Ectodermal cell (in vitro differentiated cells): ENCODE data around the gene PIEZO2.

Experiments
- H3K27ac ChIP-seq: 2 replicates; pipeline ENCODE4 v1.7.0; 2013; ENCODE audit warnings: mild to moderate bottlenecking, low read depth, low read length; ENCODE audit not compliant: insufficient read depth, poor library complexity, severe bottlenecking
- H3K27me3 ChIP-seq: 2 replicates; pipeline ENCODE4 v1.7.0; 2013; ENCODE audit warnings: mild to moderate bottlenecking, low read length; ENCODE audit not compliant: insufficient read depth, control insufficient read depth, poor library complexity, severe bottlenecking
- H3K36me3 ChIP-seq: one replicate; pipeline ENCODE4 v1.7.0; 2013; ENCODE audit warnings: low read length; ENCODE audit not compliant: control insufficient read depth, insufficient read depth
- H3K4me1 ChIP-seq: one replicate; pipeline ENCODE4 v1.7.0; 2013; ENCODE audit warnings: low read length; ENCODE audit not compliant: control insufficient read depth, insufficient read depth
- H3K4me3 ChIP-seq: 2 replicates; pipeline ENCODE4 v1.7.0; 2013; ENCODE audit warnings: low read depth, low read length, control low read depth; ENCODE audit not compliant: insufficient read depth
- H3K9me3 ChIP-seq: 2 replicates; pipeline ENCODE4 v1.7.0; 2013; ENCODE audit warnings: mild to moderate bottlenecking, low read length, moderate library complexity; ENCODE audit not compliant: control insufficient read depth
- WGBS, 2 experiments: methylation state at CpG; one replicate each; pipeline ENCODE4 v1.1.7; 2013; ENCODE audit warnings: missing lambda C conversion rate in 2 of 2; 5-methylcytosine and 5-hydroxymethylcytosine counted together

PIEZO2 gene

DNA sequence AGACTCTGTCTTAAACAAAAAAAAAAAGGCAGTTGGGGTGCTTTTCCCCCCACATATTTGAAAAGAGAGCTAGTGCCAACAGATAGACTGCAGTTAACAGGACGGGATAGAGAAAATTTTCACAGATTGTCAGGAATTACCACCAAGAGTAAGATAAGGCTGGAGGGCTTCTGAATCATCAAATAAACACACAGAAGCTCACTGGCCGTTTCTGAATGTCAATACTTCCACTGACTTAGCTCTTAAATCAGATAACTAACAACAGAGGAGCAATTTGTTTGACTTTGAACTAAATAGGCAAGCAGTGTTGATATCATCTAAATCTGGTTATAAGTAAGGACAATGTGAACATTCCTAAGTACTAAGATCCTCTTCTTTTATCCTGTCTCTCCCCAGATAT lies 34.7 kb downstream of the PIEZO2 start:
- Histone ChIP-seq H3K27ac (no peak overlapping the region), H3K4me3 (no peak overlapping the region), H3K27me3 (no peaks in the 10 kb centered on the region), H3K36me3 (no peaks in the 10 kb centered on the region), H3K9me3 (no peaks in the 10 kb centered on the region), H3K4me1 (no peaks in the 10 kb centered on the region)
- 90 to 100% methylated on average over 2 of the region's 2 CpGs for WGBS, 2 experiments

DNA sequence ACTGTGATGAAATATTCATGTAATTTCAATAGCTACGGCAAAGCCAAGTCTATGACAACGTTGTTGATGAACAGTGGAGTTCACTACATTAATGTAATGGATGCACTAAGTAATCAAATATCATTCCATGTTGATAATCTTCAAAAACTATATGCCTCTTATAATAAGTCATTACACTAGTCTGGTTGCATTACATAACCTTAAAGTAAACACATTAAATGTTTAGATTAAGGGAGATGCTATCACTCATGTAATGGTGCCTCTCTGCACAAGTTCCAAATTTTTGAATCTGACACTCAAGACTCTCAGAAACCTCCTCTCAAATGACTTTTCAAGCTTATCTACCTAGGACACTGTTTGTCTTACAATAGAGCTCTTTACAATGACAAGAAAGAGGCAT lies 35.4 kb downstream of the PIEZO2 start:
- Histone ChIP-seq H3K27me3 (no peaks in the 10 kb centered on the region), H3K4me3 (no peak overlapping the region), H3K9me3 (no peaks in the 10 kb centered on the region), H3K36me3 (no peaks in the 10 kb centered on the region), H3K4me1 (no peaks in the 10 kb centered on the region), H3K27ac (no peak overlapping the region)
- 92 to 100% methylated on average over 2 of the region's 2 CpGs for WGBS, 2 experiments

DNA sequence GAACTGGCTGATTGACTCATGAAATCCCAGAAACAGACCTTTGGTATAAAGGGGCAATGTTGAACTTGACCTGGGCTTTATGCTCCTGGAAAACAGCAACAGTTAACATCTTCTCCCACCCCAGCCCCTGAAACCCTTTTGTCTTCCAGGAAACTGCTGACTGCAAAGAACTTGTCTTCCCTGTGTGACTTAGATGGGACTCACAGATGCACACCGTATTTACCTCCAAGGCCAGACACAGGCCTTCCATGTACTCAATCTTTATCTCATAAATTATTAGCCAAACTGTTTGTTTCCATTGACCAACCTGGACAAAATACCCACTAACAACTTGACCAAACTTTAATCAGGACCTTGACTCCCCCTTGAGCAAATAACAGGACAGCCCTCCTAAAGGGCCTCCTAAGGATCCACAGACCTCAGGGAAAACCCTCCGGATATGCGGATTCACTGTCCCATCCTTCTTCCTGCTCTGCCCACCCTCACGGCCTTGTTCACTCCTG lies 36.3 kb downstream of the PIEZO2 start:
- H3K27ac ChIP-seq: no peak overlapping the region
- no peaks in the 10 kb centered on the region for H3K9me3 ChIP-seq
- H3K36me3 ChIP-seq: no peaks in the 10 kb centered on the region
- no peaks in the 10 kb centered on the region for H3K4me1 ChIP-seq
- WGBS, 2 experiments: 90 to 93% methylated on average over 4 of the region's 4 CpGs
- H3K4me3 ChIP-seq: no peak overlapping the region
- no peaks in the 10 kb centered on the region for H3K27me3 ChIP-seq

DNA sequence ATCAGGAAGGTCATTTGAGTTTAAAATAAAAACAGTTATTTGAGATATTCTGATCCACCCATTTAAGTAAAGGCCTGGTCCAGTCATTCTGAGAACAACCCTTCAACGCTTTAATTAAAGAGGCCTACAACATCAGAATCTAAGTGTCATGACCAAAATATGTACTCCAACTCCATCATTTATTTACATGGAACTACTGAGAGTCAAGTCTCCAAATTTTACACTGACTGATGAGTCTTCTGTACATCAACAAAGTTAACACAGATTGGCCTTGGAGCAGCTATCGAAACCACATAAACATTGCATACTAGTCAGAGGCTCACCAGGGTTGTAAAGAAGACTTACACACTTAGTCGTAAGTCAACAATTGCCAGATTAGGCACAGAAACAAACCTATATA lies 37.1 kb downstream of the PIEZO2 start:
- 93 to 96% methylated on average over 3 of the region's 3 CpGs for WGBS, 2 experiments

DNA sequence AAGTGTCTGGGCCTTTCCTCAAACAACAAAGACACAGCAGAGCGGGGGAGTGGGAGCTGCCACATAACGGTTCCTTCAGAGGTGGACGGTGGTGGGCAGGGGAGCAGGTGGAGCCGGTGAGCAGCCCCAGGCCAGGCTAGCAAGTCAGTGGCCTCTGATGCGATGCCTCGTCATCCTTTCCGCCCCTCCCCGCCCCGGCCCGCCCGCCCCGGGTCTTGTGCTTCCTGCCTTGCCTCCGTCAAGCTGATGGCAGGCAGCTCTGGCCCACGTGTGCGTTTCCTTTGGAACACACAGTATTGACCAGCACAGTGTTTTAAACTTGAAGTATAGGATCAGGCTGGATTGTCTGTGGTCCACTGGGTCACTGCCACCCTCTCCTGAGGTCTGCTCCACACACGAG lies 38.9 kb downstream of the PIEZO2 start:
- Histone ChIP-seq H3K36me3 (no peaks in the 10 kb centered on the region), H3K27me3 (no peaks in the 10 kb centered on the region), H3K9me3 (no peaks in the 10 kb centered on the region), H3K4me1 (no peaks in the 10 kb centered on the region), H3K27ac (no peak overlapping the region), H3K4me3 (no peak overlapping the region)
- WGBS, 2 experiments: 93 to 94% methylated on average over 16 of the region's 16 CpGs

More for the DNA sequence above, 37.1 kb downstream of the PIEZO2 start:
- Histone ChIP-seq H3K9me3 (no peaks in the 10 kb centered on the region), H3K27me3 (no peaks in the 10 kb centered on the region), H3K27ac (no peak overlapping the region), H3K36me3 (no peaks in the 10 kb centered on the region), H3K4me1 (no peaks in the 10 kb centered on the region), H3K4me3 (no peak overlapping the region)

DNA sequence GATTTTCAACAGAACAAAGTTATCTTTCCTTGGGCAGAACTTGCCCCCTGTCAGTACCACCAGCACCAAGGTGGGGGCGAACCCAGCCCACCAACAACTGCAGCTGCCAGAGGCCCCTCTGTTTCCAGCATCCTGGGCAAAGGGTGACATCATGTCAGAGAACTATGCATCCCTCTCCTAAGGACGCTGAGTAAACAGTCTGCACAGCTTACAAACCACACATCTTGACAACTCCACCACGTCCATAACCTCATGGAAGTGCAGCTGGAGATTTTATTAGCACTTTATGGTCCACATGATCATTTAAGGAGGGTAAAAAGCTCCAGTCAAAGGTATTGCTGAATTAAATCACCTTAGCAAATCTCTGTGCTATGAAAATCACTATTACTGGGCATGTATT lies 40.4 kb downstream of the PIEZO2 start:
- H3K27me3 ChIP-seq: no peaks in the 10 kb centered on the region
- WGBS, 2 experiments: 92 to 95% methylated on average over 3 of the region's 3 CpGs
- no peaks in the 10 kb centered on the region for H3K36me3 ChIP-seq
- no peaks in the 10 kb centered on the region for H3K9me3 ChIP-seq
- no peaks in the 10 kb centered on the region for H3K4me1 ChIP-seq
- no peak overlapping the region for H3K27ac ChIP-seq
- H3K4me3 ChIP-seq: no peak overlapping the region

DNA sequence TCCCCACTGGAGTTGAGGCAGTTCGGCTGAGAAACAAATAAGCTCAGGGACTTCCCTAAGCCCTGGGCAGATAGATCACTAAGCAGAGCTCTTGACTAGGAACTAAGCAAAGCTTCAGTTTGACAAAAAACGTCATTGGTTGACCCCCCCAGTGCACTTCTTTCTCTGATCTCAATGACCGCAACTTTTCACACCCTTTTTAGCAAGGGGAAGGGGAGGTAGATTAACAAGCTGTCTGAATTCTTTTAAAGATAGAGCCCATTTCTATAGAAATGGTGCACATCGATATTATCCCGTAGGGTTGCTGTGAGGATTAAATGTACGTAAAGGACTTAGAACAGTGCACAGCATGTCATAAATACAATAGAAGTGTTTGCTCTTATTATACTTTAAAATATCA lies 42.5 kb downstream of the PIEZO2 start:
- 88 to 90% methylated on average over 6 of the region's 6 CpGs for WGBS, 2 experiments
- Histone ChIP-seq H3K4me1 (no peaks in the 10 kb centered on the region), H3K36me3 (no peaks in the 10 kb centered on the region), H3K27ac (no peak overlapping the region), H3K27me3 (no peaks in the 10 kb centered on the region), H3K9me3 (no peaks in the 10 kb centered on the region), H3K4me3 (no peak overlapping the region)

DNA sequence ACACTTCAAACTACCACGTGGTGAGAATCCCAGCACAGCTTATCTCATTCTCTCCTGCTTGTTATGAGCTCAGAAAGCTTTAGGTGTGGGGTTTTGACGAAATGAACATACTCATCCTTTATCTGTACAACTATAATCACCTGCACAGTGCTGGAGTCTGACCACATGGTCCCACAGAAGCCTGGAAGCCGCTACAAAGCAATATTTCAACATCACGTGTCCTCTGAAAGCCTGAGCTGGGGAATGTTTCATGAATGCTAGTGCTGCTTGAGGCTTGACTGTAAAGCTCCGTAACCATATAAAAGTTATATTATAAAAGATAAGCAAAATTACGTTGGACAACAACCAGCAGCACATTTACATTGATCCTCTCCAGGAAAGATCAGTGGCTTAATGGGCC lies 43.9 kb downstream of the PIEZO2 start:
- WGBS, 2 experiments: 93% methylated on average over 5 of the region's 6 CpGs
- no peaks in the 10 kb centered on the region for H3K4me1 ChIP-seq
- no peaks in the 10 kb centered on the region for H3K36me3 ChIP-seq
- no peak overlapping the region for H3K27ac ChIP-seq
- H3K4me3 ChIP-seq: no peak overlapping the region
- H3K27me3 ChIP-seq: no peaks in the 10 kb centered on the region
- no peaks in the 10 kb centered on the region for H3K9me3 ChIP-seq

DNA sequence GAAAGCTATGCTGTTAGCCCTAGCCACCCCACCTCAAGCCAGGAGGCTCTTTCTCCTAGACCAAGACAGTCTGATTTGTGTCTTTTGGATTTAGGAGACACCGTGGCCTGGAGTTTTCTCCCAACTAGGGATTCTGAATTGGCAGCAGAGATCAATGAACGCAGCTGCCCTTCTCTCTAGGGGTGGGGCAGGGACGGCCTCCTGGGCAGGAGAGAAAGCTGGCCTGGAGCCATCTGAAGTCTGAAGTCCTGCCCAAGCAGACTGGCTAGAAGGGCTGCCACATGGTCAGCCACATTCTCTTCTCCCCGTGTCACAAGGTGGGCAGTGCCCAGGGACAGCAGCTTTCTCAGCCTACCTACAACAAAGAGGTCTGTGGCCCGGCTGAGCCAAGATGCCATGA lies 45.1 kb downstream of the PIEZO2 start:
- no peak overlapping the region for H3K27ac ChIP-seq
- H3K27me3 ChIP-seq: no peaks in the 10 kb centered on the region
- no peak overlapping the region for H3K4me3 ChIP-seq
- no peaks in the 10 kb centered on the region for H3K36me3 ChIP-seq
- no peaks in the 10 kb centered on the region for H3K4me1 ChIP-seq
- H3K9me3 ChIP-seq: no peaks in the 10 kb centered on the region
- 86 to 87% methylated on average over 5 of the region's 5 CpGs for WGBS, 2 experiments

DNA sequence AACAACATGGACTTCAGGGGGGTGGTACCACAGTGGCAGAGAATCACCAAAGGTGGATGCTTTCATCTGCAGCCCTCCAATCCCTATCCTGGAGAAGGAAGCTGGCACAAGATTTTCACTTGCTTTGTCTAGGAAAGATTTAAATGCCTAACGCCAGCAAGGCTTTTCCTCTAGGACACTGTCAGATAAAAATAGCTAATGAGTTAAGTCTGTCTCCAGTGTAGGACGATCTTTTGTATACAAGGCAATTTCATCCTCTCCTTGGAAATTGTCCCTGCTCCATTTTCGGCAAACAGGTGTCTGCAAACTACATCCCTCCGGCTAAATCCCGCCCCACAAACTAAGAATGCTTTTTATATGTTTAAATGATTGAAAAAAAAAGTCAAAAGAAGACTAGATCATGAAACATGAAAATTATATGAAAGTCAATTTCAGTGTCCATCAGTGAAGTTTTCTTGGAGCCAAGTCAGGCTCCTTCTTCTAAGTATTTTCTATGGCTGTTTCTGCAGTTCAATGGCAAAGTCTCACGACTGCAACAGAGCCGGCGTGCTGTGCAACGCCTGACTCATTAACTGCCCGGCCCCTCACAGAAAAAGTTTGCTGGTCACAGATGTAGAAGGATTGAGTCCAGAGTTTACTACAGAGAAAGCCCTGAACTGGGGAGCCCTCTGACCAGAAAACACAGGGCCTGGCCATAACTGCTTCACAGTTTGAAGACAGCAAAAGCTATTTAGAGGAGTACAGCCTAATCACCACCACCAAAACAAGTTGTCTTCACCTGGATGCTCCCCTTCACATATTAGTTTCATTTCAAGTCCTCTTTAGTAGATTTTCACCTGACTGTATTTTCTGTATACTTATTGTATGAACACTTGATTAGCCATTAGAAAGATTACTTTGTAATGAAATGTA lies 52.3 kb downstream of the PIEZO2 start:
- Histone ChIP-seq H3K27ac (no peak overlapping the region), H3K27me3 (no peaks in the 10 kb centered on the region), H3K4me3 (no peak overlapping the region), H3K4me1 (no peaks in the 10 kb centered on the region), H3K9me3 (no peaks in the 10 kb centered on the region), H3K36me3 (no peaks in the 10 kb centered on the region)
- 84 to 90% methylated on average over 7 to 10 of the region's 10 CpGs for WGBS, 2 experiments
